ELR (cell line): ENCODE measurements around the gene UBAC1.

Experiments used
- DNase-seq: peaks from one replicate; pipeline ENCODE4 v3.0.0-alpha.2; 2015; ENCODE audit warnings: low read depth

UBAC1 gene

DNA sequence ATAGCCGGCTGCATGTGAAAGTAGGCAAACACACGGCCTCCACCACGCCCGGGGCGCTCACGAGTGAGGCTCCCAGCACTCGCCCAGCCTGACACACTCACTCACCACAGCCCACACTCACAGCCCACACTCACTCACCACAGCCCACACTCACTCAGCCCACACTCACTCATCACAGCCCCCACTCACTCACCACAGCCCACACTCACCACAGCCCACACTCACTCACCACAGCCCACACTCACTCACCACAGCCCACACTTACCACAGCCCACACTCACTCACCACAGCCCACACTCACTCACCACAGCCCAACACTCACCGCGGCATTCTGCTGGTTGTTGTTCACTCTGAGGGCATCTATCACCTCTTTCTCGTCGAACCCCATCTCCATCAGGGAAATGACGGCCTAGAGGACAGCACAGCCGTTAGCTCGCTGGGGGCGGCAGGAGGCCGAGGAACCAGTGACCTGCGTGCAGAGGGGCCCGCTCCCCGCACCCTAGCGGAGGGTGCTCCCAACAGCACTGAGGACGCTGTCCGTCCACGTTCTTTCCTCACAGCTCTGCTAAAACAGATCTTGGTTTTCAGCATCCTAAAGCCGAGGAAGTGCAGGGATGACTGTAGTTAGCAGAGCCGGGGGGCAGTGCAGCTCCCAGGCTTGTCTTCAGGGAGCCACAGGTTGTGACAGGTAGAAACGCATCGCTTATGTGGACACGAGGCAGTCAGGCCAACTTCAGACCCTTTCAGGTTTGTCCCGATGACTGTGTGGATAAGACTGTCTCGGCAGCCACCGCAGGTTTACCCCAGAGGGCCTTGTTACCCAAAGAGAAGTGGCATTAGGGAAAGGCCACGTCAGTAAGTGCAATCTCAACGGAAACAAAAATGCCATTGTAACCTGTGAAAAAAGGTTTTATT, 21.6 kb downstream of the UBAC1 start:
- no peak for DNase-seq

GRCh38 chr9:135937521-135938489, 23.4 kb downstream of the UBAC1 start:
- DNase-seq: no peak

GRCh38 chr9:135933114-135933513, 28.1 kb downstream of the UBAC1 start:
- DNase-seq: no peak

- DNase-seq: no peak
These were observed 28.5 kb downstream of the UBAC1 start for GRCh38 chr9:135932656-135933055.

DNA sequence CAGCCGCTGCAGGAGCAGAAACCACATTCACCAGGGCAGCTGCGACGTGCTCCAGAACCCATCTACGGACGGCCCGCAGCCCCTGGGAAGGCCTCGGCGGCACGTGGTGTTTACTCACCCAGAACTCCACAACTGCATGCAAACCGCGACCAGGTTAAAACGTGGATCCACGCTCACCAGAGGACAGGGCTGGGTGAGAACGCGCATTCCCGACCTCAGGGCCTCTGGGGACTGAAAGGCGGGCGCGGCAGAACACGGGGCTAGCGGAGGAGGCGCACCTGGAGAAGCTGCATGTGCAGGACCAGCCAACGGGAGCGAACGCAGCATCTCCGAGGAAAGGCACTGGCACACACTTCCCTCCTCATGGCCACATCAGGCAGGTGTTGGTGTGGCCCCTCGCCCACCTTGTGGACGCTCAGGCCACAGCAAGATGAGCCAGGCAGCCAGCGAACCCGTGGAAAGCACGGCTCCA, 29.8 kb downstream of the UBAC1 start:
- no peak for DNase-seq

DNA sequence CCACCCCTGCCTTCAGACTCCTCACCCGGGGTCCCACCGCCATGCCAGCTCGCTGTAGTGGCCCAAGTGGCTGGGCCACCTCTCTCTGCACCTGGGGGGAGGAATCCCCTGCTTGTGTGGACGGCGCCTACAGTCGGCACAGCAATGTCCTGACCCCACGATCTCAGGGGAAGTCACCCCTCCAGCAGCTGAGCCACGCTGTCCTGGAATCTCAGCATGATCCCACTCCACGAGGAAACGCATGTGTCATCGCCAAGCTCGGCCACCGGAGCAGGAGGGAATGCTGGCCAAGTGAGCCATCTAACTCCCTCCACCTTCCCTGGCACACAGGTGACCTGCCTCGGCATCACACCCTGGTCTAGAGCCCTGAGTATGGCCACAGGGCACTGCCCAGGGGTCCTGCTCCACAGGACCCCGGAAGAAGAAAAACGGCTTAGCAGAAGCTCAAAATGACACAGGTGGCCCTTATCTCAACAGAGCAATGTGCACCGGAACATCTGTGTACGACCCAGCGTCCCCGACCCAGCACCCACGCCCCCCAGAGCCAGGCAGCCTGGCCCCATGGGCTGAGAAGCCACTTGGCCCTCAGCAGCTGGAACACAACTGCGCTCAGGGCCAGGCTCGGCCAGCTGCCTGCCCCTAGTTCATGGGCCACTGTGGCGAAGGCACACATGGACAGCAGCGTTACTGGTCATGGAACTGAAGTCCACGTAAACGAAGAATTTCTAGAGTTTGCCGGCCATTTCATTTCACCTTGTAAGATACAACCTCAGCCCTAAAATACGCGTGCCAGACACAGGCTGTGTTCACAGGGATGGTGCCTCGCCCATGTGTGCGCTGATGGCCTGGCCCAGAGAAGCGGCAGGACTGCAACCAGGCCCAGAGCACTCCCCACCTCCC, 30.5 kb downstream of the UBAC1 start:
- DNase-seq: no peak

- no peak for DNase-seq
These were observed 31.3 kb downstream of the UBAC1 start for GRCh38 chr9:135929656-135930445.

DNA sequence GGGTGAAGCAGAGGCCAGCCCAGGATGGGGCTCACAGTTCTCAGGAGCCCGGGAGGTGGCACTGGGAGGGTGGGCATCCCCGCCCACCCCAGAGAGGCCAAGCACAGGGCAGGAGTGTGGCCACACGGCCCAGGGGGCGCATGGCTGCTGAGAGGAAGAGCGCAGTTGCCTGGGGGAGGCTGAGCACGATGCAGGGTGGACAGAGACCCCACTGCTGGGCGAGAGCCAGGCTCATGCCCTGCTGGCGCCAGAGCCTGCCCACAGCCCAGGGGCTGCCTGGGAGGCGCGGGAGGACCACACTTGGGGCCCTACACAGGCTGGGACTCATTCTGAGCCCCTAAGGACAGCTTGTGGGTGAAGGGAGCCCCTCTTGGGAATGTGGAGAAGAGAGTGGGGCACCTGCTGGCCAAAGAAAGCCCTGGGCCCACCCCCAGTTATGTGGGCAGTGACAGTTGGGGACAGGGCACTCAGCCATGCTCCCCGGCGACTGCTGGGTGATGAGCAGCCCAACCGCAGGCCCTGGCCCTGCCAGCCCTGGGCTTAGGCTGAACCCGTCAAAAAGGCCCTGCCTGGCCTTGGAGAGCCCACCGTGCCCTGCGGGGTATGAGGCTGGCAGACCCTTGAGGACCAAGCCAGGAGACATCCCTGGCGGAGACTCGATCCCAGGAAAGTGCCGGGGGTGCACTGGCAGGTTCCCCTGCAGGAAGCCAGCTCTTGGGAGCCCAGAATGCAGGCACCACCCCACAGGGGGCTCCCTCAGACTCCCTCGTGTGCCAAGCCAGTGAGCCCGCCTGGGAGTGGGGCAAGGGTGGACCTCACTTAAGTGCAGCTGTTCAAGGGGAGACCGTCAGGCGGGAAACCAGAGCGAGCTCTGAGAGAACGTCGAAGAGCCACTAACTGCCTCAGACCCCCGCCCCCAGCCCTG, 32.2 kb downstream of the UBAC1 start:
- no peak for DNase-seq

GRCh38 chr9:135928074-135928730, 33.0 kb downstream of the UBAC1 start:
- DNase-seq: no peak

DNA sequence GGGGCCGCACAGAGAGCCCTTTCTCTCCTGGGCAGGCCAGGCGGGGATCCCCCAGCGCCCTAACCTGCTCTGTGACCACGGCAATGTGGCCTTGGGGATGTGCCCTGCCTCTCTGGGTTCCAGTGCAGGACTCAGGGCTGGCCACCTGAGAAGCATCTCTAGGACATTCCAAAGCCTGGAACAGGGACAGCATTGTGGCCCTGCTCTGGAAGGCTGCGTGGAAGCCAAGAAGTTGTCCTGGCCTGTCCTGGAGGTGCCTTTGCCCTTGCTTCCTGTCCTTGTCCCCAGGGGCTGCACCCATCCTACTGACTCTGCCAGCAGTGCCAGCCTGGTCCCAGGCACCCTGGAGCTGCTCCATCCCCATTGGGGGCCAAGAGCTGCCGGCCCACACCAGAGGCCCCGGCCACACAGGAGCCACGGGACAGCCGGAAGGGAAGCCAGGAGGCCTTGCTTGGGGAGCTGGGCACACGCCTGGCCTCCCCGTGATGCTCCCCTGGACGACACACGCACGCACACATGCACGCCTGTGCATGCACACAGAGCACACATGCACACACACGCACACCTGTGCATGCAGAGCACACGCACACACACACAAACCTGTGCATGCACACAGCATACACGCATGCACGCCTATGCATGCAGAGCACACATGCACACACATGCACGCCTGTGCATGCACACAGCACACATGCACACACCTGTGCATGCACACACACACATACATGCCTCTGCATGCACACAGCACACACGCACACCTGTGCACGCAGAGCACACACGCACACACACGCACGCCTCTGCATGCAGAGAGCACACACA, 33.8 kb downstream of the UBAC1 start:
- no peak for DNase-seq

DNA sequence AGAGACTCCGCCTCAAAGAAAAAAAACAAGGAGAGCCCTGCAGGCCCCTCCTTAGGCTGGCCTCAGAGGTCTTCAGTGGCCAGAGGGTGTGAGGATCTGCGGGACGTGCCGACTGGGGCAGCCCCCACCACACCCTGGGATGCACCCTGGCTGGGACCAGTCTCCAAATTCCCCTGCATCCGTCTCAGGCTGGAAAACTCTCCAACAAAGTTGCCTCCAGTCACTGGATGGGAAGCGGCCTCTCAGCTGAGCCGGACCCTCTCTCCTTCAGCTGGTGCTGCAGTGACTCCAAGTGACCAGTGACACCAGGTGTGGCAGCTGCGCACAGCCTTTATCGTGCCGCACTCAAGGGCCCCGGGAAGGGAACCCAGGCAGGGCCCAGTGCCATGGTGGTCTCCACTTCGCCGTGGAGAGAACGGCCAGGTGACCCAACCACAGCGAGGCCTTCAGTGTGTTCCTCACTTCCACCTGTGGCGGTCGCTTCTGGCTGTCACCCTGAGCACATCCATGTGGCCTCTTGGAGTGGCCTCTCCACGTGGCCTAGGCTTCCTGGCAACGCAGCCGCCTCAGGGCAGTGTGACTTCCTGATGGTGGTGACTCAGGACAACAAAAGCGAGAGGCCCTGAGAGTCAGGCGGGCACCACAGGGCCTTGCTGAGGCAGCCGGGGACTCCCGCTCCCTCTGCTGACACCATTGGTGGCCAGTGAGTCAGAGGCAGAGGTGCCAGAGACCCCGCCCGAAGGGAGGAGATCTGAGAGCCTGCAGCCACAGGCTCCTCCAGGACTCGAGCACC, 34.6 kb downstream of the UBAC1 start:
- DNase-seq: peak; percentile 96

GRCh38 chr9:135925496-135926133, 35.6 kb downstream of the UBAC1 start:
- DNase-seq: no peak

- DNase-seq: no peak
These were observed 36.4 kb downstream of the UBAC1 start for GRCh38 chr9:135924628-135925338.

- no peak for DNase-seq
These were observed 37.7 kb downstream of the UBAC1 start for GRCh38 chr9:135923508-135923907.

GRCh38 chr9:135921749-135922310, 39.3 kb downstream of the UBAC1 start:
- no peak for DNase-seq
